Liver (tissue), 9 donors: ENCODE data around the gene MKNK1. TPM values are rescaled to one million over a fixed set of nuclear protein-coding genes. Genes with fewer than 3 reads are reported as not detected.
"Not testable (repeated sequence)": the region's sequence is repeated elsewhere in the genome, so short reads cannot be mapped to it uniquely, and the experiment has no call there.

Source experiments
- DNase-seq: peaks from one replicate; pipeline ENCODE4 v3.0.0-alpha.2; 2017; ENCODE audit warnings: low spot score
- H3K27ac ChIP-seq, 2 donors: one replicate each; pipeline ENCODE4 v1.7.0; 2013; ENCODE audit warnings: inconsistent platforms in 2 of 2, low read length in 2 of 2, control low read depth in 1 of 2, low read depth in 1 of 2, mild to moderate bottlenecking in 1 of 2
- H3K27me3 ChIP-seq, 4 donors: one replicate each; pipeline versions ENCODE4 v1.6.1 to v1.7.0; 2013; ENCODE audit warnings: low read length in 3 of 4, inconsistent platforms in 1 of 4, mild to moderate bottlenecking in 1 of 4, moderate library complexity in 1 of 4; ENCODE audit not compliant: control insufficient read depth in 4 of 4, insufficient read depth in 4 of 4
- H3K36me3 ChIP-seq, 4 donors: one replicate each; pipeline versions ENCODE4 v1.6.1 to v1.7.0; 2013; ENCODE audit warnings: low read length in 3 of 4, mild to moderate bottlenecking in 3 of 4, low read depth in 1 of 4, moderate library complexity in 1 of 4; ENCODE audit not compliant: control insufficient read depth in 4 of 4, insufficient read depth in 3 of 4
- H3K4me1 ChIP-seq, 4 donors: one replicate each; pipeline versions ENCODE4 v1.6.1 to v1.7.0; 2013; ENCODE audit warnings: low read length in 3 of 4, mild to moderate bottlenecking in 3 of 4, moderate library complexity in 1 of 4; ENCODE audit not compliant: control insufficient read depth in 4 of 4, insufficient read depth in 4 of 4
- H3K4me3 ChIP-seq, 3 donors: one replicate each; pipeline versions ENCODE4 v1.6.1 to v1.7.0; 2013; ENCODE audit warnings: low read length in 3 of 3, control low read depth in 1 of 3, low read depth in 1 of 3, mild to moderate bottlenecking in 1 of 3
- H3K9ac ChIP-seq, 2 donors: one replicate each; pipeline ENCODE4 v1.7.0; 2013; ENCODE audit warnings: low read length in 2 of 2, mild to moderate bottlenecking in 2 of 2, moderate library complexity in 2 of 2, control low read depth in 1 of 2, low read depth in 1 of 2
- H3K9me3 ChIP-seq, 4 donors: one replicate each; pipeline versions ENCODE4 v1.6.1 to v1.7.0; 2013; ENCODE audit warnings: low read length in 3 of 4; ENCODE audit not compliant: control insufficient read depth in 4 of 4
- CTCF ChIP-seq: fragments of 150-350 bp; IDR thresholded peaks from 2 replicates; pipeline ENCODE4 v1.5.1; 2017; ENCODE audit warnings: improper control_type of control experiment, low read depth, low read length; ENCODE audit not compliant: missing input control
- EGR1 ChIP-seq, 2 donors: IDR thresholded peaks; 2 replicates each; pipeline ENCODE4 v1.6.1; 2016 to 2018; ENCODE audit warnings: antibody characterized with exemption in 2 of 2, low read depth in 2 of 2
- FOXA1 ChIP-seq: IDR thresholded peaks from 2 replicates; pipeline ENCODE4 v1.6.1; 2016; ENCODE audit warnings: antibody characterized with exemption
- FOXA2 ChIP-seq: IDR thresholded peaks from 2 replicates; pipeline ENCODE4 v1.6.1; 2016; ENCODE audit warnings: antibody characterized with exemption
- GABPA ChIP-seq, 2 donors: IDR thresholded peaks in 1 of 2; conservative IDR thresholded peaks in 1 of 2; 2 replicates each; pipeline ENCODE4 v1.6.1; 2016; ENCODE audit warnings: antibody characterized with exemption in 2 of 2, mild to moderate bottlenecking in 1 of 2, moderate library complexity in 1 of 2
- HNF4A ChIP-seq, 2 donors: conservative IDR thresholded peaks; 2 replicates each; pipeline ENCODE4 v1.6.1; 2016; ENCODE audit warnings: antibody characterized with exemption in 2 of 2, mild to moderate bottlenecking in 2 of 2
- HNF4G ChIP-seq: IDR thresholded peaks from 2 replicates; pipeline ENCODE4 v1.6.1; 2016; ENCODE audit warnings: antibody characterized with exemption
- JUND ChIP-seq, 2 donors: IDR thresholded peaks; 2 replicates each; pipeline ENCODE4 v1.6.1; 2016; ENCODE audit warnings: antibody characterized with exemption in 2 of 2
- NR2F2 ChIP-seq: IDR thresholded peaks from 2 replicates; pipeline ENCODE4 v1.6.1; 2016; ENCODE audit warnings: antibody characterized with exemption
- RAD21 ChIP-seq, 2 donors: IDR thresholded peaks; 2 replicates each; pipeline ENCODE4 v1.6.1; 2016; ENCODE audit warnings: antibody characterized with exemption in 2 of 2, mild to moderate bottlenecking in 2 of 2
- RXRA ChIP-seq, 2 donors: IDR thresholded peaks; 2 replicates each; pipeline ENCODE4 v1.6.1; 2017 to 2018; ENCODE audit warnings: antibody characterized with exemption in 2 of 2, mild to moderate bottlenecking in 1 of 2
- SP1 ChIP-seq: IDR thresholded peaks from 2 replicates; pipeline ENCODE4 v1.6.1; 2018; ENCODE audit warnings: antibody characterized with exemption, mild to moderate bottlenecking
- TAF1 ChIP-seq: conservative IDR thresholded peaks from 2 replicates; pipeline ENCODE4 v1.6.1; 2016; ENCODE audit warnings: antibody characterized with exemption, mild to moderate bottlenecking
- YY1 ChIP-seq: IDR thresholded peaks from 2 replicates; pipeline ENCODE4 v1.6.1; 2016; ENCODE audit warnings: antibody characterized with exemption, mild to moderate bottlenecking
- ZBTB33 ChIP-seq: IDR thresholded peaks from 2 replicates; pipeline ENCODE4 v1.6.1; 2016; ENCODE audit warnings: antibody characterized with exemption
- WGBS: extraction: QIAGEN DNeasy Blood & Tissue Kit; methylation state at CpG from one replicate; pipeline ENCODE4 v1.1.7; 2013; 5-methylcytosine and 5-hydroxymethylcytosine counted together
- polyA plus RNA-seq, 2 donors: library from polyadenylated mRNA; stranded (reverse) in 1 of 2; unstranded in 1 of 2; fragments of 200-250 nt in 1 of 2; fragments of >200 nt in 1 of 2; fragmentation: Nextera tagmentation in 1 of 2; extraction: Ambion mirVana in 1 of 2; gene quantifications; one replicate each; pipeline versions ENCODE4 v1.2.1 to v1.2.3, GENCODE V29; 2013 to 2015
- total RNA-seq, 2 donors: library from RNA; depleted of rRNA; stranded (reverse); fragments of >200 nt; gene quantifications; one replicate each; pipeline ENCODE4 v1.2.3, GENCODE V29; 2014
- TF ChIP-seq, protein P1 (sequence below): IDR thresholded peaks from 2 replicates; pipeline ENCODE4 v1.6.1; 2016; ENCODE audit warnings: antibody characterized with exemption
- TF ChIP-seq, protein P2 (sequence below): IDR thresholded peaks from 2 replicates; pipeline ENCODE4 v1.6.1; 2016; ENCODE audit warnings: antibody characterized with exemption
- TF ChIP-seq, protein P3 (sequence below): IDR thresholded peaks from 2 replicates; pipeline ENCODE4 v1.6.1; 2016; ENCODE audit warnings: antibody characterized with exemption, mild to moderate bottlenecking
- donor health status: healthy.
- donor health status: healthy.
- donor health status: healthy.
- donor health status: healthy.
- donor health status: healthy.

Gene MKNK1
- total and polyA plus RNA-seq, 4 donors, result 10.2 to 30.8 (median 18.3) TPM

- TF ChIP-seq TAF1, result no peak
- TF ChIP-seq SP1, result no peak
- TF ChIP-seq JUND (IDR thresholded peaks at IDR 0.05), result no peak
- TF ChIP-seq, protein P1, sequence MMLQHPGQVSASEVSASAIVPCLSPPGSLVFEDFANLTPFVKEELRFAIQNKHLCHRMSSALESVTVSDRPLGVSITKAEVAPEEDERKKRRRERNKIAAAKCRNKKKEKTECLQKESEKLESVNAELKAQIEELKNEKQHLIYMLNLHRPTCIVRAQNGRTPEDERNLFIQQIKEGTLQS, result no peak
- TF ChIP-seq NR2F2, result no peak
- no peak for TF ChIP-seq YY1
- no peak for TF ChIP-seq HNF4A (conservative IDR thresholded peaks at IDR 0.05)
- TF ChIP-seq EGR1 (IDR thresholded peaks at IDR 0.05; ENCODE audit: low read depth in 2 of 2), result no peak
- no peak for TF ChIP-seq HNF4G
- TF ChIP-seq CTCF, result no peak
- TF ChIP-seq, protein P2, sequence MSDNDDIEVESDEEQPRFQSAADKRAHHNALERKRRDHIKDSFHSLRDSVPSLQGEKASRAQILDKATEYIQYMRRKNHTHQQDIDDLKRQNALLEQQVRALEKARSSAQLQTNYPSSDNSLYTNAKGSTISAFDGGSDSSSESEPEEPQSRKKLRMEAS, result no peak
- TF ChIP-seq FOXA1, result no peak
- TF ChIP-seq GABPA (IDR thresholded peaks at IDR 0.05 in 1 of 2, conservative IDR thresholded peaks at IDR 0.05 in 1 of 2), result no peak
- TF ChIP-seq RAD21 (IDR thresholded peaks at IDR 0.05), result no peak
- TF ChIP-seq RXRA (IDR thresholded peaks at IDR 0.05), result no peak
- TF ChIP-seq, protein P3, sequence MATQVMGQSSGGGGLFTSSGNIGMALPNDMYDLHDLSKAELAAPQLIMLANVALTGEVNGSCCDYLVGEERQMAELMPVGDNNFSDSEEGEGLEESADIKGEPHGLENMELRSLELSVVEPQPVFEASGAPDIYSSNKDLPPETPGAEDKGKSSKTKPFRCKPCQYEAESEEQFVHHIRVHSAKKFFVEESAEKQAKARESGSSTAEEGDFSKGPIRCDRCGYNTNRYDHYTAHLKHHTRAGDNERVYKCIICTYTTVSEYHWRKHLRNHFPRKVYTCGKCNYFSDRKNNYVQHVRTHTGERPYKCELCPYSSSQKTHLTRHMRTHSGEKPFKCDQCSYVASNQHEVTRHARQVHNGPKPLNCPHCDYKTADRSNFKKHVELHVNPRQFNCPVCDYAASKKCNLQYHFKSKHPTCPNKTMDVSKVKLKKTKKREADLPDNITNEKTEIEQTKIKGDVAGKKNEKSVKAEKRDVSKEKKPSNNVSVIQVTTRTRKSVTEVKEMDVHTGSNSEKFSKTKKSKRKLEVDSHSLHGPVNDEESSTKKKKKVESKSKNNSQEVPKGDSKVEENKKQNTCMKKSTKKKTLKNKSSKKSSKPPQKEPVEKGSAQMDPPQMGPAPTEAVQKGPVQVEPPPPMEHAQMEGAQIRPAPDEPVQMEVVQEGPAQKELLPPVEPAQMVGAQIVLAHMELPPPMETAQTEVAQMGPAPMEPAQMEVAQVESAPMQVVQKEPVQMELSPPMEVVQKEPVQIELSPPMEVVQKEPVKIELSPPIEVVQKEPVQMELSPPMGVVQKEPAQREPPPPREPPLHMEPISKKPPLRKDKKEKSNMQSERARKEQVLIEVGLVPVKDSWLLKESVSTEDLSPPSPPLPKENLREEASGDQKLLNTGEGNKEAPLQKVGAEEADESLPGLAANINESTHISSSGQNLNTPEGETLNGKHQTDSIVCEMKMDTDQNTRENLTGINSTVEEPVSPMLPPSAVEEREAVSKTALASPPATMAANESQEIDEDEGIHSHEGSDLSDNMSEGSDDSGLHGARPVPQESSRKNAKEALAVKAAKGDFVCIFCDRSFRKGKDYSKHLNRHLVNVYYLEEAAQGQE, result no peak
- no peak for TF ChIP-seq ZBTB33
- TF ChIP-seq FOXA2, result no peak
- no peak overlapping the region for H3K27ac ChIP-seq
- no peaks in the 10 kb centered on the region for H3K9me3 ChIP-seq
- H3K4me1 ChIP-seq, result no peaks in the 10 kb centered on the region
- H3K36me3 ChIP-seq, result peaks cover 0 to 42% (median 35%) of the 10 kb centered on the region in 4 donors
- WGBS, result 75% methylated on average over 6 of the region's 6 CpGs
- no peak overlapping the region for H3K9ac ChIP-seq
- no peak overlapping the region for H3K4me3 ChIP-seq
- DNase-seq, result no peak
- no peaks in the 10 kb centered on the region for H3K27me3 ChIP-seq
These were observed 48.4 kb upstream of the MKNK1 start for GRCh38 chr1:46652321-46653100.

DNA sequence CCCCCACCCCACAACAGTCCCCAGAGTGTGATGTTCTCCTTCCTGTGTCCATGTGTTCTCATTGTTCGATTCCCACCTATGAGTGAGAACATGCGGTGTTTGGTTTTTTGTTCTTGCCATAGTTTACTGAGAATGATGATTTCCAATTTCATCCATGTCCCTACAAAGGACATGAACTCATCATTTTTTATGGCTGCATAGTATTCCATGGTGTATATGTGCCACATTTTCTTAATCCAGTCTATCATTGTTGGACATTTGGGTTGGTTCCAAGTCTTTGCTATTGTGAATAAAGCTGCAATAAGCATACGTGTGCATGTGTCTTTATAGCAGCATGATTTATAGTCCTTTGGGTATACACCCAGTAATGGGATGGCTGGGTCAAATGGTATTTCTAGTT, 47.1 kb upstream of the MKNK1 start:
- not testable (repeated sequence) for H3K9ac ChIP-seq, H3K9me3 ChIP-seq, H3K4me1 ChIP-seq, H3K27ac ChIP-seq, DNase-seq, H3K4me3 ChIP-seq, H3K27me3 ChIP-seq
- H3K36me3 ChIP-seq, result peaks cover 0 to 35% (median 31%) of the 10 kb centered on the region in 4 donors
- 94% methylated on average over 3 of the region's 3 CpGs for WGBS
